ACHN (cell line): ENCODE data around the gene UQCR11.

Experiments used
- DNase-seq: peaks from one replicate; pipeline ENCODE4 v3.0.0-alpha.2; 2015
- in situ Hi-C: cut with HindIII; loops from 2 replicates; pipeline ENCODE4 v1.10.0; 2017; ENCODE audit warnings: low sequenced_read_pairs, low pct_ligation_motif_present, low pct_unique_long_range_greater_than_20kb

UQCR11 gene

GRCh38 chr19:1601613-1602064 lies 3.6 kb downstream of the UQCR11 start:
- DNase-seq, result no peak
- in situ Hi-C loops, result no loop called here

- DNase-seq, result no peak
- in situ Hi-C loops, result no loop called here
Observed at GRCh38 chr19:1599460-1599846, 5.8 kb downstream of the UQCR11 start.

GRCh38 chr19:1598777-1599459 lies 6.3 kb downstream of the UQCR11 start:
- in situ Hi-C loops, result no loop called here

GRCh38 chr19:1593501-1593772 lies 11.8 kb downstream of the UQCR11 start:
- no peak for DNase-seq
- in situ Hi-C loops, result no loop called here

More at GRCh38 chr19:1598777-1599459, 6.3 kb downstream of the UQCR11 start:
- DNase-seq, result no peak

GRCh38 chr19:1592755-1593500 lies 12.3 kb downstream of the UQCR11 start, which contains the start of gene MBD3:
Gene MBD3 (minus strand): TSS chr19:1592865. CDS start chr19:1592631, 234 bp downstream.
- in situ Hi-C loops, result no loop called here
- DNase-seq, result peak; percentile 90

- in situ Hi-C loops, result no loop called here
Observed at GRCh38 chr19:1592024-1592754, 13.1 kb downstream of the UQCR11 start.

GRCh38 chr19:1591421-1592023 lies 13.7 kb downstream of the UQCR11 start:
- DNase-seq, result peak; percentile 6
- in situ Hi-C loops, result no loop called here

More at GRCh38 chr19:1592024-1592754, 13.1 kb downstream of the UQCR11 start:
- peak; percentile 87 for DNase-seq

- in situ Hi-C loops, result no loop called here
- DNase-seq, result peak; percentile 37
Observed at GRCh38 chr19:1590641-1591397, 14.4 kb downstream of the UQCR11 start.

- in situ Hi-C loops, result no loop called here
- no peak for DNase-seq
Observed at GRCh38 chr19:1587872-1588271, 17.4 kb downstream of the UQCR11 start.

GRCh38 chr19:1585243-1585580 lies 20.1 kb downstream of the UQCR11 start:
- DNase-seq, result no peak
- in situ Hi-C loops, result no loop called here

GRCh38 chr19:1584500-1585242 lies 20.6 kb downstream of the UQCR11 start:
- in situ Hi-C loops, result no loop called here
- DNase-seq, result no peak

- in situ Hi-C loops, result no loop called here
- DNase-seq, result no peak
Observed at GRCh38 chr19:1582201-1582600, 23.1 kb downstream of the UQCR11 start.

GRCh38 chr19:1580957-1581356 lies 24.3 kb downstream of the UQCR11 start:
- no peak for DNase-seq
- in situ Hi-C loops, result no loop called here

- in situ Hi-C loops, result no loop called here
- no peak for DNase-seq
Observed at GRCh38 chr19:1580382-1580781, 24.9 kb downstream of the UQCR11 start.

- in situ Hi-C loops, result no loop called here
- DNase-seq, result no peak
Observed at GRCh38 chr19:1579222-1579621, 26.0 kb downstream of the UQCR11 start.

- DNase-seq, result no peak
- in situ Hi-C loops, result no loop called here
Observed at GRCh38 chr19:1577929-1578618, 27.2 kb downstream of the UQCR11 start.
